A549 (cell line): Measurements from ENCODE around the gene GRIN3A. TPM values are rescaled to one million over a fixed set of nuclear protein-coding genes. Genes with fewer than 3 reads are reported as not detected.

Experiments used
- ATAC-seq, 2 experiments: fragments of 200-7000 bp in 1 of 2; fragments of >200 bp in 1 of 2; cut with Nextera tagmentation in 1 of 2; cut with Tn5 transposase in 1 of 2; 3 replicates each; pipeline versions ENCODE4 v1.8.0 to v1.9.1; 2018 to 2020; ENCODE audit warnings: mild to moderate bottlenecking in 1 of 2, moderate library complexity in 1 of 2
- CTCF ChIA-PET: fragments of 300-600 bp; sonication (Branson Sonifier 250); formaldehyde crosslinking; extraction: SDS; loops from one replicate; lab custom pipeline; 2021; ENCODE audit warnings: antibody characterized with exemption, inconsistent platforms; lab: Yijun Ruan, JAX
- POLR2A ChIA-PET: fragments of 350-600 bp; formaldehyde crosslinking; extraction: SDS; loops from one replicate; lab custom pipeline; 2021; ENCODE audit warnings: antibody characterized with exemption, inconsistent platforms; lab: Yijun Ruan, JAX
- DNase-seq, 2 experiments: peaks; one replicate each; pipeline versions ENCODE4 v3.0.0 to v3.0.0-alpha.2; 2011 to 2016; ENCODE audit warnings: low read depth in 1 of 2, low spot score in 1 of 2
- FAIRE-seq: peaks from 2 replicates; lab custom pipeline; 2011; peaks lifted over from hg19 to GRCh38; lab: Jason Lieb, UNC
- H3K27ac ChIP-seq, 2 experiments: fragments of >200 bp; sonication (Bioruptor Twin); formaldehyde crosslinking; 3 replicates each; pipeline ENCODE4 v1.5.1; 2016 to 2017
- H3K4me1 ChIP-seq: fragments of >200 bp; sonication (Bioruptor Twin); formaldehyde crosslinking; 3 replicates; pipeline ENCODE4 v1.6.1; 2016
- H3K4me2 ChIP-seq: fragments of >200 bp; sonication (Bioruptor Twin); formaldehyde crosslinking; 3 replicates; pipeline ENCODE4 v1.6.1; 2016
- H3K4me3 ChIP-seq: fragments of >200 bp; sonication (Bioruptor Twin); formaldehyde crosslinking; 3 replicates; pipeline ENCODE4 v1.5.1; 2016
- H3K9me3 ChIP-seq: fragments of >200 bp; sonication (Bioruptor Twin); formaldehyde crosslinking; 3 replicates; pipeline ENCODE4 v1.6.1; 2016
- CBX8 ChIP-seq: fragments of 200-600 bp; sonication (generic); IDR thresholded peaks from 2 replicates; pipeline ENCODE4 v1.6.1; 2016
- CEBPB ChIP-seq, 2 experiments: fragments of >200 bp in 1 of 2; sonication (Bioruptor Twin) in 1 of 2; formaldehyde crosslinking in 1 of 2; IDR thresholded peaks; 2 replicates each; pipeline ENCODE4 v1.6.1; 2012 to 2016
- EHF ChIP-seq: fragments of 250-450 bp; sonication (Bioruptor Pico); IDR thresholded peaks from 2 replicates; pipeline ENCODE4 v1.5.0; 2020; ENCODE audit warnings: mild to moderate bottlenecking
- ESRRA ChIP-seq: fragments of 150-350 bp; IDR thresholded peaks from 2 replicates; pipeline ENCODE4 v1.6.1; 2014; ENCODE audit warnings: mild to moderate bottlenecking, low read length, borderline replicate concordance
- FOSB ChIP-seq: fragments of 250-450 bp; sonication (Bioruptor Pico); IDR thresholded peaks from 2 replicates; pipeline ENCODE4 v1.5.0; 2020; ENCODE audit warnings: mild to moderate bottlenecking, moderate library complexity
- FOSL2 ChIP-seq, 2 experiments: fragments of 450-650 bp in 1 of 2; fragments of >200 bp in 1 of 2; sonication (Bioruptor Twin) in 1 of 2; formaldehyde crosslinking; IDR thresholded peaks; 2 replicates each; pipeline versions ENCODE4 v1.5.0 to v1.6.1; 2016 to 2020; ENCODE audit warnings: mild to moderate bottlenecking in 1 of 2, moderate library complexity in 1 of 2
- FOXS1 ChIP-seq: fragments of 250-450 bp; sonication (Bioruptor Pico); IDR thresholded peaks from 2 replicates; pipeline ENCODE4 v1.5.0; 2020; ENCODE audit warnings: mild to moderate bottlenecking, moderate library complexity
- GATA3 ChIP-seq: IDR thresholded peaks from 2 replicates; pipeline ENCODE4 v1.6.1; 2012; ENCODE audit warnings: borderline replicate concordance
- HOXB5 ChIP-seq: fragments of 250-450 bp; sonication (Bioruptor Pico); IDR thresholded peaks from 2 replicates; pipeline ENCODE4 v1.5.0; 2020; ENCODE audit warnings: mild to moderate bottlenecking, moderate library complexity
- JUN ChIP-seq, 2 experiments: fragments of >200 bp; sonication (Bioruptor Twin); formaldehyde crosslinking; IDR thresholded peaks; 2 replicates in 1 of 2; 3 replicates in 1 of 2; pipeline ENCODE4 v1.6.1; 2016 to 2017
- JUNB ChIP-seq: fragments of >200 bp; sonication (Bioruptor Twin); formaldehyde crosslinking; IDR thresholded peaks from 2 replicates; pipeline ENCODE4 v1.6.1; 2016
- KDM1A ChIP-seq: fragments of 200-600 bp; sonication (generic); IDR thresholded peaks from 2 replicates; pipeline ENCODE4 v1.6.1; 2016; ENCODE audit warnings: low read depth, mild to moderate bottlenecking
- NFE2L2 ChIP-seq: fragments of 150-350 bp; conservative IDR thresholded peaks from 2 replicates; pipeline ENCODE4 v1.6.1; 2014; ENCODE audit warnings: low read length
- NPAS2 ChIP-seq: fragments of 250-450 bp; sonication (Bioruptor Pico); IDR thresholded peaks from 2 replicates; pipeline ENCODE4 v1.8.0; 2022; ENCODE audit warnings: mild to moderate bottlenecking, moderate library complexity, borderline replicate concordance
- REST ChIP-seq: fragments of 200-600 bp; sonication (generic); IDR thresholded peaks from 2 replicates; pipeline ENCODE4 v1.6.1; 2016; ENCODE audit warnings: antibody characterized with exemption, mild to moderate bottlenecking, moderate library complexity
- RFX5 ChIP-seq: fragments of 450-650 bp; IDR thresholded peaks from 2 replicates; pipeline ENCODE4 v1.7.1; 2014; ENCODE audit warnings: antibody characterized with exemption, mild to moderate bottlenecking, moderate library complexity
- SMC3 ChIP-seq: fragments of >200 bp; sonication (Bioruptor Twin); formaldehyde crosslinking; IDR thresholded peaks from 3 replicates; pipeline ENCODE4 v1.6.1; 2018; ENCODE audit warnings: inconsistent platforms
- SREBF2 ChIP-seq: fragments of 450-650 bp; IDR thresholded peaks from 2 replicates; pipeline ENCODE4 v1.6.1; 2014; ENCODE audit warnings: mild to moderate bottlenecking, moderate library complexity
- ZNF302 ChIP-seq: fragments of 250-450 bp; sonication (Bioruptor Pico); IDR thresholded peaks from 2 replicates; pipeline ENCODE4 v1.9.0; 2021; ENCODE audit warnings: inconsistent platforms, mild to moderate bottlenecking, moderate library complexity
- WGBS: methylation state at CpG from one replicate; pipeline ENCODE4 v1.1.6; 2017; ENCODE audit errors: missing lambda C conversion rate; 5-methylcytosine and 5-hydroxymethylcytosine counted together
- polyA plus RNA-seq, 4 experiments: library from polyadenylated mRNA; depleted of rRNA in 3 of 4; stranded (reverse); fragments of >200 nt; fragmentation: RNase III in 1 of 4; extraction: RNeasy Plus Mini Kit Qiagen cat#74134 plus additional on column Dnase treatment in 1 of 4; gene quantifications; 2 replicates in 3 of 4; 3 replicates in 1 of 4; pipeline ENCODE4 v1.2.3, GENCODE V29; 2011 to 2017
- TF ChIP-seq, protein P1 (sequence below): fragments of 450-650 bp; IDR thresholded peaks from 2 replicates; pipeline ENCODE4 v1.6.1; 2014; ENCODE audit warnings: antibody characterized with exemption
- TF ChIP-seq, protein P2 (sequence below): fragments of 250-450 bp; sonication (Bioruptor Pico); IDR thresholded peaks from 2 replicates; pipeline ENCODE4 v1.5.0; 2021; ENCODE audit warnings: mild to moderate bottlenecking, moderate library complexity, borderline replicate concordance
- TF ChIP-seq, protein P3 (sequence below): fragments of >200 bp; sonication (Bioruptor Twin); formaldehyde crosslinking; IDR thresholded peaks from 3 replicates; pipeline ENCODE4 v1.5.1; 2016

GRIN3A gene
- polyA plus RNA-seq, 2 of the 4 experiments (the other 2 are of a cell fraction), result not detected

DNA sequence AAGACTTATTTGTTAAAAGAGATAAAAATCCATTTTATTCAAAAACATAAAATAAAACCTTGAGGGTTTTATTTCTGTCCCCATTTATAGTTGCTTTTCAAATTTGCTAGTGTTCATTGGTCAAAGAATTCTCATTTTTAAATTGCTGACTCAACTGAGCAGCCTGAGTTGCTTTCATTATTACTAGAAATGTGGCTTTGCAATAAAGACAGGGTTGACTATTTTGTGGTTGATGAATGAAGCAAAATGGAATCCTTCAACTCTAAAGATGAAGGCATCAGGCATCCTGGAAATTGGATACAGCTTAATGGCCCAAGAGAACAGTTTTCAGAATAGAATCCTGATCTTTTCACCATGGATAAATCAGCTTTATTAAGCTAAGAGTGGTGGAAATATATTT is 119.7 kb downstream of the GRIN3A start:
- H3K4me3 ChIP-seq, result no peak overlapping the region
- DNase-seq (no peak), ATAC-seq (no peak), FAIRE-seq (no peak)
- CTCF ChIA-PET, result interaction anchor here (0.7 kb wide), 1 partner anchor 17 kb away, joined by 4 read pairs; no protein-coding TSS in a partner anchor
- H3K4me1 ChIP-seq, result no peaks in the 10 kb centered on the region
- POLR2A ChIA-PET, result no interaction called here
- no peak overlapping the region for H3K4me2 ChIP-seq
- no peaks in the 10 kb centered on the region for H3K9me3 ChIP-seq
- no peak overlapping the region for H3K27ac ChIP-seq
- TF ChIP-seq NPAS2 (CRISPR knock-in tag) (no peak), FOXS1 (CRISPR knock-in tag) (no peak), SREBF2 (no peak), ESRRA (no peak), NFE2L2 (no peak), GATA3 (no peak), CBX8 (no peak), EHF (CRISPR knock-in tag) (no peak)
- TF ChIP-seq, protein P1, sequence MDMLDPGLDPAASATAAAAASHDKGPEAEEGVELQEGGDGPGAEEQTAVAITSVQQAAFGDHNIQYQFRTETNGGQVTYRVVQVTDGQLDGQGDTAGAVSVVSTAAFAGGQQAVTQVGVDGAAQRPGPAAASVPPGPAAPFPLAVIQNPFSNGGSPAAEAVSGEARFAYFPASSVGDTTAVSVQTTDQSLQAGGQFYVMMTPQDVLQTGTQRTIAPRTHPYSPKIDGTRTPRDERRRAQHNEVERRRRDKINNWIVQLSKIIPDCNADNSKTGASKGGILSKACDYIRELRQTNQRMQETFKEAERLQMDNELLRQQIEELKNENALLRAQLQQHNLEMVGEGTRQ, result no peak
- TF ChIP-seq, protein P2, sequence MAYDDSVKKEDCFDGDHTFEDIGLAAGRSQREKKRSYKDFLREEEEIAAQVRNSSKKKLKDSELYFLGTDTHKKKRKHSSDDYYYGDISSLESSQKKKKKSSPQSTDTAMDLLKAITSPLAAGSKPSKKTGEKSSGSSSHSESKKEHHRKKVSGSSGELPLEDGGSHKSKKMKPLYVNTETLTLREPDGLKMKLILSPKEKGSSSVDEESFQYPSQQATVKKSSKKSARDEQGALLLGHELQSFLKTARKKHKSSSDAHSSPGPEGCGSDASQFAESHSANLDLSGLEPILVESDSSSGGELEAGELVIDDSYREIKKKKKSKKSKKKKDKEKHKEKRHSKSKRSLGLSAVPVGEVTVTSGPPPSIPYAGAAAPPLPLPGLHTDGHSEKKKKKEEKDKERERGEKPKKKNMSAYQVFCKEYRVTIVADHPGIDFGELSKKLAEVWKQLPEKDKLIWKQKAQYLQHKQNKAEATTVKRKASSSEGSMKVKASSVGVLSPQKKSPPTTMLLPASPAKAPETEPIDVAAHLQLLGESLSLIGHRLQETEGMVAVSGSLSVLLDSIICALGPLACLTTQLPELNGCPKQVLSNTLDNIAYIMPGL (CRISPR knock-in tag), result no peak

- POLR2A ChIA-PET, result no interaction called here
- FAIRE-seq, result no peak
- H3K4me3 ChIP-seq, result no peak overlapping the region
- H3K4me2 ChIP-seq, result no peak overlapping the region
- no peak for DNase-seq
- WGBS, result 13% methylated on average over 3 of the region's 3 CpGs
- H3K27ac ChIP-seq, result no peak overlapping the region
- H3K4me1 ChIP-seq, result no peaks in the 10 kb centered on the region
- no peaks in the 10 kb centered on the region for H3K9me3 ChIP-seq
- no peak for ATAC-seq
- TF ChIP-seq RFX5 (no peak), SMC3 (no peak), CBX8 (no peak), EHF (CRISPR knock-in tag) (no peak), KDM1A (no peak), FOXS1 (CRISPR knock-in tag) (no peak), ZNF302 (no peak), JUNB (no peak), FOSB (CRISPR knock-in tag) (no peak), CEBPB (IDR thresholded peaks at IDR 0.05) (no peak), GATA3 (no peak), SREBF2 (no peak)
- TF ChIP-seq, protein P3, sequence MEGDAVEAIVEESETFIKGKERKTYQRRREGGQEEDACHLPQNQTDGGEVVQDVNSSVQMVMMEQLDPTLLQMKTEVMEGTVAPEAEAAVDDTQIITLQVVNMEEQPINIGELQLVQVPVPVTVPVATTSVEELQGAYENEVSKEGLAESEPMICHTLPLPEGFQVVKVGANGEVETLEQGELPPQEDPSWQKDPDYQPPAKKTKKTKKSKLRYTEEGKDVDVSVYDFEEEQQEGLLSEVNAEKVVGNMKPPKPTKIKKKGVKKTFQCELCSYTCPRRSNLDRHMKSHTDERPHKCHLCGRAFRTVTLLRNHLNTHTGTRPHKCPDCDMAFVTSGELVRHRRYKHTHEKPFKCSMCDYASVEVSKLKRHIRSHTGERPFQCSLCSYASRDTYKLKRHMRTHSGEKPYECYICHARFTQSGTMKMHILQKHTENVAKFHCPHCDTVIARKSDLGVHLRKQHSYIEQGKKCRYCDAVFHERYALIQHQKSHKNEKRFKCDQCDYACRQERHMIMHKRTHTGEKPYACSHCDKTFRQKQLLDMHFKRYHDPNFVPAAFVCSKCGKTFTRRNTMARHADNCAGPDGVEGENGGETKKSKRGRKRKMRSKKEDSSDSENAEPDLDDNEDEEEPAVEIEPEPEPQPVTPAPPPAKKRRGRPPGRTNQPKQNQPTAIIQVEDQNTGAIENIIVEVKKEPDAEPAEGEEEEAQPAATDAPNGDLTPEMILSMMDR, result no peak
- CTCF ChIA-PET, result no interaction called here
Observed at GRCh38 chr9:101605547-101605946, 132.9 kb downstream of the GRIN3A start.

GRCh38 chr9:101604296-101604695 is 134.2 kb downstream of the GRIN3A start:
- no peak overlapping the region for H3K4me3 ChIP-seq
- H3K27ac ChIP-seq, result no peak overlapping the region
- H3K9me3 ChIP-seq, result no peaks in the 10 kb centered on the region
- CTCF ChIA-PET, result interaction anchor here (1.1 to 1.7 kb wide), 2 partner anchors 19 to 22 kb away, joined by 3 to 5 read pairs; no protein-coding TSS in a partner anchor
- no peak overlapping the region for H3K4me2 ChIP-seq
- 7% methylated on average over 2 of the region's 2 CpGs for WGBS
- DNase-seq (no peak), FAIRE-seq (no peak), ATAC-seq (no peak)
- no peak for TF ChIP-seq REST
- no peak for TF ChIP-seq CEBPB (IDR thresholded peaks at IDR 0.05)
- no peak for TF ChIP-seq FOSL2 (IDR thresholded peaks at IDR 0.05)
- no peak for TF ChIP-seq FOSL2 (CRISPR knock-in tag; IDR thresholded peaks at IDR 0.05)
- no peak for TF ChIP-seq HOXB5 (CRISPR knock-in tag)
- no peak for TF ChIP-seq JUN (IDR thresholded peaks at IDR 0.05)
- no peak for TF ChIP-seq GATA3
- TF ChIP-seq, protein P1, result no peak
- TF ChIP-seq RFX5, result no peak
- POLR2A ChIA-PET, result no interaction called here
- no peaks in the 10 kb centered on the region for H3K4me1 ChIP-seq
